GM21528 (cell line): ENCODE results near the gene CD96.
"Not testable (repeated sequence)": the region's sequence is repeated elsewhere in the genome, so short reads cannot be mapped to it uniquely, and the experiment has no call there.

Source experiments
- ATAC-seq: cut with Tn5 transposase; IDR thresholded peaks from one replicate; pipeline ENCODE4 v1.9.1; 2021; ENCODE audit warnings: mild to moderate bottlenecking, moderate library complexity; ENCODE audit not compliant: unreplicated experiment, low FRiP score

The CD96 gene

DNA sequence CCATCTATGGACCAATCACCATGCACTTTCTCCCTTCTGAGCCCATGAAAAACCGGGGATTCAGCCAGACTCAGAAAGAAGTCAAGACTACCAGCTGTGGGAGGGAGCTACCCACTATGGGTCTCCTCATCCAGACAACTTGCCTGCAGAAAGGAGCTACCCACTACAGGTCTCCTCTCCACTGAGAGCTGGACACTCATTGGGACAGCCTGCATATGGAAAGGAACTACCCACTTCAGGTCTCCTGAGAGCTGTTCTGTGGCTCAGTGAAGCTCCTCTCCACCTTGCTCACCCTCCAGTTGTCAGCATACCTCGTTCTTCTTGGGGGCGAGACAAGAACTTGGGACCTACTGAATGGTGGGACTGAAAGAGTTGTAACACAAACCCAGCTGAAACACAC is 75.4 kb downstream of the CD96 start:
- no peak for ATAC-seq

DNA sequence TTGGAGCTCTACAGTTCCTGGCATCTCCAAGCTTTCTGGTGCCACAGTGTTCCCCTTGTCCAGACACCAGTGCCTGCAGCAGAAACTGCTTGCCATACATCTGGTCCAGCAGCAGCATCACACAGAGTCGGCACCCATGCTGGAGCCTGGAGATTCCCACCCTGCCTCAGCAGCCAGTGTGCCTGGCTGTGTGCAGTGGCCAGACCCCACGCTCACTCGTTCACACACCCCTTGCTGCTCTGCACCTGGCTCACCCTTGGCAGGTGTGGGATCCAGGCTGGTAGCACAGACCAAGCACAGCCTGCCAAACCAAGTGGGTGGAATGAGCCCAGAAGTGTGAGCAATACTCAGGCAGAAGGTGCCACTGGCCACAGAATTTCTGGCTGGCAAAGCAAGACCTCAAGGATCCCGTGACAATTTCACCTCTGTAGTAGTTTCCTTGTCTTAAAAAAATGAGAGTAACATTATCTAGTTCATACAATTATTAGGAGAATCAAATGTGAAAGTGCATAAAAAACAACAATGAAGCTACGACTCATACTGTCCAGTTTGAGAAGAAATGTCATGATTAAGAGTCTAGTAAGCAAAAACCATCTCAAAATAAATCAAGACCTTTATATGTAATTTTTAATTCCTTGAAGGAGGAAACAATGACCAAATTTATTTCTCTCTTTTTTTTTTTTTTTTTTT is 76.1 kb downstream of the CD96 start:
- no peak for ATAC-seq

DNA sequence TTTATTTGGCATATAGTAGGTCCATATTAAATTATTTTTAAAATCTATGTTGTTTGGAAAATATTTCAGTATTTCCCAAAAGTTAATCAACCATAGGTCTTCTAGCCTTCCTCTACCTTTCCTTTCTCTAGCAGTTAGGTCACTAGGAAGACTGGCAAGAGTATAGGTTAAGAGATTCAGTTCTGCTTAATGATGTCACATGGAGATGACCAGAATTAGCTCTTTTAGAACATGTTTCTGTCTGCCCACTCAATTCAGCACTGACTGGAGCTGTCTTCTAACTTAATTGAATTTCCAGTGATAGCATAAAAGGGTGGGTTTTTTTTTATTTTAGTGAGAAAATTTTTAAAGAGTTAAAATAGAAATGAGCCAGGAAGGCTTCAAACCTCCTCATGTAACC is 76.9 kb downstream of the CD96 start:
- no peak for ATAC-seq

DNA sequence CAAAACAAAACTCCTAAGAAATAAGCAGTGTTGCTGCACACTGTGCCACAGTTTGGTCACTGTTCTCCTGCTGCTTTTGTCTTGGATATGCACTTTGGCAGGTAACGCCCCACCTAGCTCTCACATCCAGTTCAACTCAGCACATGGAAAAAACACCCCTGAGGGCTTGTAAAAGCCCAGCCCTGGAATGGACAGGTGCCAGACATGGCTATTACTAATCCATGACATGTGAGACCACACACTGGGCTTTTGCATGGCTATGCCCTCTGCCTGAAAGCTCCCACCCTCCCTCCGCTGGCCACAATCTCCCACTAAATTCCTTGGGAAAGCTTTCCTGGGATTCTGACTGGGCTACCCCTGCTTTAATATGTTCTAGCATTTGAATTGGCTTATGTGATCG is 77.8 kb downstream of the CD96 start:
- no peak for ATAC-seq

DNA sequence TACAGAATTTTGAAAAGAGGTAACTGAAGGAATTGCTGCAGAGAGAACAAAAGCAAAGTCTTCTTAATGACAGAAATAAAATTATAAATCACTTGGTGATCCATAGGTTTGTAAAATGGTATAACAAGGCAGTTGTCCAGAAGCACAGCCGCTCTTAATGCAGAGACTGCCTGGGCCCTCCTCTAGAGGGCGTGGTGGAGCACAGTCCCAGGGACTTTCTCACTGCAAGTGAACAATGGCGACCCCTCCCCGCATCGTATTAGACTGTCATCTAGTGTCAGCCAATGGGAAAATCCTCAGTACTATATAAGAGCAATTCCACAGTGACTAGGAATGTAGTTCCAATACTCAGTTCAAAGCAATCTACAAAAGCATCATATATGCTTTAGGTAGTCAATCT is 79.5 kb downstream of the CD96 start:
- ATAC-seq, result no peak

DNA sequence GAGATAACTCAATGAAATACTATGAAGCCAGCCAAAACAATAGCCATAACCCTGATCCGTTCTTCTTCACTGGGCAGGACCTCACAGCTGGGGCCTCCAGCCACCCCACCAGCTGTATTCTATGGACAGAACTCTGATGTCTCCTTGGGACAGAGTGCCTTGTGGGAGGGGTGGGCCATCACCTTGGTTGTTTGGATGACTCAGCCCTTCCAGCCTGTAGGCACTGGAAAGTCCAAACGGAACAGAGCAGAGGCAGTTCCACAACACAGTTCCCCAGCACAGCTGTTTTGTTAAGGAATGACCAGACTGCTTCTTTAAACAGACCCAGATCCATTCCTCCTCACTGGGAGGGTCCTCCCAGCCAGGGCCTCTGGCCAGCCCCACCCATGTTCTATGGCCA is 85.1 kb downstream of the CD96 start:
- no peak for ATAC-seq

DNA sequence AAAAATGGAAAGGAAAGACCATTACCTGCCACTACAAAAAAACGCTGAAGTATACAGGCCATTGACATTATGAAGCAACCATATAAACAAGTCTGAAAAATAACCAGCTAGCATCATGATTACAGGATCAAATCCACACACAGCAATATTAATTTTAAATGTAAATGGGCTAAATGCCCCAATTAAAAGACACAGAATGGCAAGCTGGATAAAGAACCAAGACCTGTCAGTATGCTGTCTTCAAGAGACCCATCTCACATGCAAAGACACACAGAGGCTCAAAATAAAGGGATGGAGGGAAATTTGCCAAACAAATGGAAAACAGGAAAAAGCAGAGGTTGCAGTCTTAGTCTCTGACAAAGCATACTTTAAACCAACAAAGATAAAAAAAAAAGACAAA is 87.0 kb downstream of the CD96 start:
- not testable (repeated sequence) for ATAC-seq

DNA sequence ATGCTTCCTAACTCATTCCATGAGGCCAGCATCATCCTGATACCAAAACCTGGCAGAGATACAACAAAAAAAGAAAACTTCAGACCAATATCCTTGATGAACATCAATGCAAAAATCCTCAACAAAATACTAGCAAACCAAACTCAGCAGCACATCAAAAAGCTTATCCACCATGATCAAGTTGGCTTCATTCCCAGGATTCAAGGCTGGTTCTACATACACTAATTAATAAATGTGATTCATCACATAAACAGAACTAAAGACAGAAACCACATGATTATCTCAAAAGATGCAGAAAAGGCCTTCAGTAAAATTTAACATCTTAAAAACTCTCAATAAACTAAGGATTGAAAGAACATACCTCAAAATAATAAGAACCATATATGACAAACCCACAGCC is 88.6 kb downstream of the CD96 start:
- not testable (repeated sequence) for ATAC-seq

DNA sequence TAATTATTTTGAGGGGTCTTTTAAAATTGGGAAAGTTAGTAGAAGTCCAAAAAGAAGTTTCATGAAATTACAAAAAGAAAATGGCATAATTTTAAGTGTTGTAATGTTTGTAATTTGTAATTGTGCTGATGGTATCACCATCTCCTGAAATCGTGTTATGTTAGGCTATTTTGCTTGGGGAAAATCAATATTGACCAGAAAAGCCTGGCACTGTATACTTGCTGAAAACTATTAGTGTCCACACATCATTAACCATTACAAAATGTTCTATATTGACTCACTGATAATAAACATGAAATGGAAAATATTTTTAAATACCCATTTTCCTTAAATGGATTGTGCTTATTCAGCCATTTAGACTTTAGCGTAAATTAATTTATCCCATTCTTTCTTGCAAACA is 93.4 kb downstream of the CD96 start:
- no peak for ATAC-seq

DNA sequence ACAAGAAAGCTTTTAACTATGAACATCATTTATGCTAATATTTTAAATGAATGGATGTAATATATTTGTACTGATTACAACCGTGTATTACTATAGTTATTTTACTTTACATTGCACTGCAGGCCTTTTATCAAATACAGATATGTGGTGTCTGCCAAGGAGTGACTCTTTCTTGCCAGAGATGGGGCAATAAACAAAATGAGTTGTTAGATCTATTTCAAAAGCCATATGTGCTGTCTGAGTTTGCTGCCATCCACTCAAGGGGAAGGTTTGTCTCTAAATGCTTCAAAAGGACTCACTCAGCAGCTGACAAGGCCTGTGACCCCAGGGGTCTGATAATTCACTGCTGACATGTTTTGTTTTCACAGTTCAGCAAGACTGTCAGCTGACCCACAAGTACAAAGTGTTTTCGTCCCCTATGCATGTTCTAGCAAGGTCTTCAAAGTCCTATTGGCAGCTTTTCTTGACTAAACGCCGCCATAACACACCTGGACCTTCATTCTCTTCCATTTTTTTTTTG is 94.4 kb downstream of the CD96 start:
- no peak for ATAC-seq

DNA sequence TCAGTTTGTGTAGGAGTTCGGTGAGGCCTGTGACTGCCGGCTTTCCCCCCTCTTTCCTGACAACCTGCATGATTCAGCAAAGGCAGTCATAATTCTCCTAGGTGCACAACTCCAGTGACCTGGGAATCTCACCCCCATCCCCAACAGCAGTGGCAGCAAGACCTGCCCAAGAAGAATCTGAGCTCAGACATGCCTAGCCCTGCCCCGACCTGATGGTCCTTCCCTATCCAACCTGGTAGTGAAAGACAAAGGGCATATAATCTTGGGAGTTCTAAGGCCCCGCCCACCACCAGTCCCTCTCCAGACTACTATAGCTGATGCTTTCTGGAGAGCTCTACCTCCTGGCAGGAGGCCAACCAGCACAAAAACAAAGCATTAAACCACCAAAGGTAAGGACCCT is 97.3 kb downstream of the CD96 start:
- ATAC-seq, result no peak

DNA sequence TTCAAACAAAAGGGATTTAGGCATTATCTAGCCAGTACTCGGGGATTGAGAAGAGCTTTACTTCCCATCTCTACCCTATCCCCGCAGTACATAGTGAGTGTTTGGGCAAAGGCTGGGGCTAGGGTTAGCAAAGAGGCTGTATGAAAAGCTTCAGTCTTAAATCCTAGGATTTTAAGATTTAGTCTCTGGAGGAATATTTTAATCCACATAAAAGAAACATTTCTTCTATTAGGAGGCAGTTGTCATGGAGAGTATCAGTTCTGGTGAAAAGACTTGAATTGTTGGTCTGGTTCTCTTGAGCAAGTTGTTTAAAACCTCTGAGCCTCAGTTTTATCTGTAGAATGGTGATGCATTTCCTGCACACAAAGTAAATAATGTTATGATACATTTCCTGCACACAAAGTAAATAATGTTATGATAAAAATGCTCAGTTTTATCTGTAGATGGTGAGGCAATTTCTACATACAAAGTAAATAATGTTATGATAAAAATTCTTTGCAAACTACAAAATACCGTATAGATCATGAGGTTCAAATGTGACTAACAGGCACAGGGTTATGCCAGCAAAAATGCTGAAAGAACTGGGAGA is 107.1 kb downstream of the CD96 start:
- ATAC-seq, result no peak

DNA sequence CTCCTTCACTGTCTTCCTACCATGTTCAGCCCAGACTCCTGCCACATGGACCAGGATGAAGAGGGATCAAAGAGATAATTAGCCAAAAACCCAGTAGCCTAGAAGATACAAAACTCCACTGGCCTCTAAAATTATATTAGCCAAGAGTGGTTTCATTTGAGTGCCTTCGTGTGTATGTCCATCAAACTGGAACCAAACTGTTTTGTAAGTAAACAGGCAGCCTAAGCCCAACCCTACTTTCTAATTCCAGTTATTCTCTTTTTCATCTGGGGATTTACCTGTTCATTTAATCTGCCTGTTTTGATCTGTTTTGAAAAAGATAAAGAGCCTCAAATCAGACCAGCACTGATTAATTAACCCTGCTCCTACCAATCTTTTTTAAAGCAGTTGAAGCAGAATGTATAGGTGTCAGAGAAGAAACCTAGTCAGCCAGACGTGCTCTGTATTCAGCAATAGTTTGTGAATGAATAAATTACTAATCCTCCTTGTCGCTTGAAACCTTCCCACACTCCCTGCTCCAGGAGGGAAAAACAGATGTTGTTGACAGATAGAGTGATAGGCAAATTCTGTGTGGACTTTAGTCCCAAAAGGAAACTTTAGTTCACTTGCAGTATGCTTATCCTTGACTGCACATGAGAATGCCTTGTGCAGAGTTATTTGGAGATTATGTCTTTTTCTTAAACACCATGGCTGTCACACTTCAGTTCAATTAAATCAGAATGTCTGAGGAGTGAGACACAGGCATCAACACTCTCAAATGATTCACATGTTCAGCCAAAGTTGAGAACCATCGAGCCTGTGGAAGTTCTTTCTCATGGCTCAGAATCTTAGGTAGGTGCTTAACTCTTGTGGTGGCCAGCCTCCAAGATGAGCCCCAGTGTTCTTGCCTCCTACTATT is 108.6 kb downstream of the CD96 start:
- ATAC-seq, result no peak

DNA sequence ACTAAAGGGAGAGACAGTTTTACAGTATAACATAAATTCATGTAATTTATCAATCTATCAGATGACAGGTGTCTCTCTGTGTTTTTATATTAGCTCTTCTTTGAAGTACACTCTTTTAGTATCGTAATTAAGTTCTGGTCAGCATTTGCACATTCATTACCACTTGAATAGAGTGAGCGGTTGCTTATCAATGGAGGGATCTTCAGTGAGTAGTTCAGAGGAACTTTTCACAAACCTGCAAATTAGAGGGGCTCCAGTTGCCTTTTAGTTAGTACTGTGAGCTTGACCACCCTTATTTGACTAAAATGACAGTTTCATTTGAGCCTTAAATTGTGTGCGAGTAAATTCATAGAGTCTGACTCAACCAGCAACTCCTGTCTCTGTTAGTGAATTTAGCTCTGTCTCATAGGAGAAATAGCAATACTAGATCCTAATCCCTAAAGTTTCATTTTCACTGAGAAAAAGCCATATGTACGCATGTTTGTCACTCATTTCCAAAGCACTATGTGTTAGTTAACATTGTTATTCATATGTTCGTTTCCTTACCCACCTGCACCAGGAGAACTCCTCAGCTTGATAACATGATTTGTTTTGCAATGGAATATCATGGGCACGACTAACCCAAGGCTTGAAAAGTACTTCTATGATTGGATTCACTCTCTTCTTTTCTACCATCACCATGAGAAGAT is 110.6 kb downstream of the CD96 start:
- no peak for ATAC-seq

DNA sequence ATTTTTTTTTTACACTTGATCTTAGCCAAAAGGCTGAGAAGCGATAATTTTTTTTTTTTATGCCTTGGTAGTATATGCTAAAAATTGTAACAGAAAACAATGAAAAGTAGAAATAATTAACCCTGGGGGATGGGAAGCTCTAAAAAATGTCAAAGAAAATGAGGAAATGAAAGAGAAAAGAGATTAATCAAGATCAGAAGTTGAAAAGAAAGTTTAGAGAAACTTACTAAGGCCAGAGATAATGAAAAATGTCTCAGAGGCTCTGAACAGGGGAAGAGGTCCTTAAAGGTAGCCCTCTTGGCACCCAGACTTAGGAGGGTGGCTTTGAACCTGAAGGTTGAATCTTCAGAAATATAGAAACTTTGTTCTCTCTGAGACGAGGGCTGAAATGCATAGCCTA is 111.8 kb downstream of the CD96 start:
- no peak for ATAC-seq

DNA sequence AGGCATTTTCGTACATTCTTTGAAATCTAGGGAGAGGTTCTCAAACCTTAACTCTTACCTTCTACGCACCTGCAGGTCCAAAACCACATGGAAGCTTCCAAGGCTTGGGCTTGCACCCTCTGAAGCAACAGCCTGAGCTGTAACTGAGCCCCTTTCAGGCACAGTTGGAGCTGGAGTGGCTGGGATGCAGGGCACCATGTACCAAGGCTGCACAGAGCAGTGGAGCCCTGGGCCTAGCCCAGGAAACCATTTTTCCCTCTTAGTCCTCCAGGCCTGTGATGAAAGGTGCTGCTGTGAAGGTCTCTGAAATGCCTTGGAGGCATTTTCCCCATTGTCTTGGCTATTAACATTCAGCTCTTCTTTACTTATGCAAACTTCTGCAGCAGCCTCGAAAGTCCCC is 120.0 kb downstream of the CD96 start:
- ATAC-seq, result no peak

DNA sequence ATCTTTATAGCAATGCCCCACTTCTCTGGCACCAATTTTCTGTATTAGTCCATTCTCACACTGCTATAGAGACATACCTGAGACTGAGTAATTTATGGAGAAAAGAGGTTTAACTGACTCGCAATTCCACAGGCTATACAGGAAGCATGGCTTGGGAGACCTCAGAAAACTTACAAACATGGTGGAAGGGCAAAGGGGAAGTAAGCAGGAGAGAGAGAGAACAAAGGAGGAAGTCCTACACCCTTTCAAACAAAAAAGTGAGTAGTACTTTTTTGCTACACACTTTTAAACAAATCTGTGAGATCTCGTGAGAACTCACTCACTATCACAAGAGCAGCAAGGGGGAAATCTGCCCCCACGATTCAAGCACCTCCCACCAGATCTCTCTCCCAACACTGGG is 120.9 kb downstream of the CD96 start:
- ATAC-seq, result no peak

DNA sequence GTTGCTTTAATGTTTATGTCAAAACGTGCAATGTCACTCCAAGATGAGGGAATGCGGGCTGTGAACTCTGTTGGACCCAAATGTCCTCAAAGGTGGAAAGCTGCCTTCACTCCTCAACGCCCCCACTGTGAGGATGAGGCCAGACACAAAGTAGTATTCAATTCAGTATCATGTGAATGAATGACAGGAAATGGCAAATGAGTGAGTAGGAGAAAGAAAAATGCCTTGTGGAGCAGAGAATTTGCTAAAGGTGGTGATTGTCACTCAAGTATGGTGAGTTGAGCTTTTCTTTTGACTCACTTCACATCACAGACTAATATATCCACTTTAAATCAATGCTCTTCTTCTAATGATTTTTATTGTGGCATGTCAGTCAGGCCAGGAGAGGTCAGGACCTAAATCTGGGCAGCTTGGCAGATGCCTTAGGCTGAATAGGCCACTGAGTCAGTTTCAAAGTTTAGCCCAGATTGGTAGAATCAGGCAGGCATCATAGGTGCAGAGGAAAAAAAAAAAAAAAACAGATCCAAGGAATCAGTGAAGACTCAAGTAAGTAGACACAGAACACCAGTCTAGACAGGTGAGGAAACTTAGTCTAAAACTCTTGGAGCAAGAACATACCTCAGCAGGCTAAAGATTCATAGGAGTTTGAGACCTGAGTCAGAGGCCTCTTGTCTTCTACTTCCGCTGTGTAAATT is 124.2 kb downstream of the CD96 start:
- no peak for ATAC-seq

DNA sequence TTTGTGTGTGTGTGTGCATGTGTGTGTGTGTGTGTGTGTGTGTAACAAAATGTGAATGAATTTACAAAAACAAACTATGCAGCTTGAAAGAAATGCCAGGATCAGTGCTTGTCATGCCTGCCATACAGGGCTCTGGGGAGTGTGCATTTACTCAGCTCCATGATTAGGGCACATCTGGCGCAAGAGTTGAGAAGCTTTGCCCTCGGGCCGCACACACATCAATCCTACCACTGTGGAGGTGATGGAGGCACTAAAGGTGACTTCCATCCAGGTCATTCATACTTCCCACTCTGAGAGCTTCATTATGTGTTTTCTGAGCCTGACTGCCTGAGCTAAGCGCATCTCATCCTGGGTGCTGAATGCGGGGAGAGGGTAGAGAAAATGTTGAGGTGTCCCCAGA is 125.2 kb downstream of the CD96 start:
- ATAC-seq, result no peak

DNA sequence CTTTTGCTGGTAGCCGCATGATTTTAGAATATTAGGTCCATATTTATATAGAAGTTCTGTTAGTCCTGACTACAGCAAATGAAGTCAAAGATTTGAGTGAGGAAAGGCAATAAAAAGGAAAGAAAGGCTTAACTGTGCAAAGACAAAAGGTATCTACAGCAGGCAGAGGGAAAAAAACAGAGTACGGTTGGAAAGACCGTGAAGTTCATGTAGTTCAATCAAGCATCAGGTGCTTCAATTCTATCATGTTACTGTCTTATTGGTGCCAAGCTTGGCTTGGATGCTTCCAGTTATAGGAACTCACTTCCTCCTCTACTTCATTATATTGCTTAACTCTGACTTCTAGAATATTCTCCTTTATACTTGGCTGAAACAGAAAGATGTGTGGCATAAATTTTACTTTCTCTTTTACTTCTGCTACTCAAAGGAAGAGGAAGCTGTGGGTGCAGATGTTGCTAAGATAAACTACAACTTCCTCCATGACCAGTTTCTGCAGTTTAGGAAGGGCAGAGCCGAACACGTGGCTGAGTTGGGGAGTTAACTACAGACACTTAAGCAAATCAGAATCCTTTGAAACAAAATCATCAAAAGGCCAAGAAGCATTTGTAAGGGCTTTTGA is 125.7 kb downstream of the CD96 start:
- ATAC-seq, result peak; percentile 97
